GM12891 (cell line): ENCODE results near the gene PRAMEF10.
"Not testable (repeated sequence)": the region's sequence is repeated elsewhere in the genome, so short reads cannot be mapped to it uniquely, and the experiment has no call there.

Experiments
- PAX5 ChIP-seq: IDR thresholded peaks from 2 replicates; pipeline ENCODE4 v1.6.1; 2011; ENCODE audit warnings: low read length, moderate library complexity, mild to moderate bottlenecking; ENCODE audit not compliant: insufficient read depth, severe bottlenecking
- POLR2A ChIP-seq: IDR thresholded peaks from 2 replicates; pipeline ENCODE4 v1.6.1; 2011; ENCODE audit warnings: low read depth, low read length, control low read depth
- POLR2AphosphoS5 ChIP-seq: IDR thresholded peaks from 2 replicates; pipeline ENCODE4 v1.6.1; 2011; ENCODE audit warnings: low read depth, low read length, control low read depth
- POU2F2 ChIP-seq: IDR thresholded peaks from 2 replicates; pipeline ENCODE4 v1.6.1; 2011; ENCODE audit warnings: low read depth, mild to moderate bottlenecking, control low read depth, low read length, moderate library complexity
- SPI1 ChIP-seq: IDR thresholded peaks from 2 replicates; pipeline ENCODE4 v1.6.1; 2011; ENCODE audit warnings: low read depth, low read length, control low read depth
- TAF1 ChIP-seq: IDR thresholded peaks from 2 replicates; pipeline ENCODE4 v1.6.1; 2011; ENCODE audit warnings: low read depth, low read length, control low read depth

- TF ChIP-seq POLR2A, POU2F2, SPI1, TAF1, POLR2AphosphoS5, PAX5: not testable (repeated sequence)
Observed at GRCh38 chr1:12903793-12904572, 5.9 kb upstream of the PRAMEF10 start.
